NCI-H226 (cell line): ENCODE results near the gene TTC28.

Source experiments
- DNase-seq: peaks from one replicate; pipeline ENCODE4 v3.0.0-alpha.2; 2015

TTC28 gene

GRCh38 chr22:27935897-27936296 lies 743.7 kb downstream of the TTC28 start:
- DNase-seq: no peak

DNA sequence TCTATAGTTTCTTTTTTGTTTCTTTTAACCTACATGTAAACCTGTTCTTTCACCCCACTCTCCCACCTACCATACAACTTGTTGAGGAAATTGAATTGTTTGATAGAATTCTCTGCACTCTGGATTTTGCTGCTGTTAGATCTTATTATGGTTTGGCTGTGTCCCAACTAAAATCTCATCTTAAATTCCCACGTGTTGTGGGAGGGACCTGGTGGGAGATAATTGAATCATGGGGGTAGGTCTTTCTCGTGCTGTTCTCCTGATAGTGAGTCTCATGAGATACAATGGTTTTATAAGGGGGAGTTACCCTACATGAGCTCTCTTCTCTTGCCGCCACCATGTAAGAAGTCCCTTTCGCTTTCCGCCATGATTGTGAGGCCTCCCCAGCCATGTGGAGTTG lies 745.6 kb downstream of the TTC28 start:
- no peak for DNase-seq

DNA sequence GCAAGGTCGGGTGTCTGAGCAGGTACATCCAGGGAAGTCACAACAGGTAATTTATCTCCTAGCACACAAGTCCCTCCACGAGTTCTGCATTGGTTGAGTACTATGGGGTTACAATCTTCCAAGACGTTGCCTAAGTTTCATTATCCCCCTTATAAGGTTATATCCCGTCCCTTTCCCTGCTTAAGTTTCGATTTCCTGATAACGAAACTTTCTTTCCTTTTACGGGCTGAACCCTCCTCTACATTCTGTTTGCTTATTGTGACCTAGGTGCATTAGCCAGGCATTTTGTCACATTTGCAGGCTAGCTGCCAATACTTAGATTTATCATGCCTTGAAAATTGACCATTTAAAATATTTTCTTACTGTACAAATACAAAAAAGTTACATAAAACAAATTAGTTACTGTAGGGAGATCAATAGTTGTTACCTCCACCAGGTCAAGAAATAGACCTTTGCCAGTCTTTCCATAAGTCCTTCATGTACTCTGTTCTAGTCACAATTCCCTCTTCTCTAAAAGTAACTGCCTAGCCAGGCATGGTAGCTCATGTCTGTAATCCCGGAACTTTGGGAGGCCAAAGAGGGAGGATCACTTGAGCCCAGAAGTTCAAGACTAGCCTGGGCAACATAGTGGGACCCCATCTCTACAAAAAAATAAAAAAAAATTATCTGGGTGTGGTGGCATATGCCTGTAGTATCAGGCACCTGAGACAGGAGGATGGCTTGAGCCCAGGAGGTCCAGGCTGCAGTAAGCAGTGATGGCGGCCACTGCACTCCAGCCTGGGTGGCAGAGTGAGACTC lies 746.3 kb downstream of the TTC28 start:
- DNase-seq: no peak

DNA sequence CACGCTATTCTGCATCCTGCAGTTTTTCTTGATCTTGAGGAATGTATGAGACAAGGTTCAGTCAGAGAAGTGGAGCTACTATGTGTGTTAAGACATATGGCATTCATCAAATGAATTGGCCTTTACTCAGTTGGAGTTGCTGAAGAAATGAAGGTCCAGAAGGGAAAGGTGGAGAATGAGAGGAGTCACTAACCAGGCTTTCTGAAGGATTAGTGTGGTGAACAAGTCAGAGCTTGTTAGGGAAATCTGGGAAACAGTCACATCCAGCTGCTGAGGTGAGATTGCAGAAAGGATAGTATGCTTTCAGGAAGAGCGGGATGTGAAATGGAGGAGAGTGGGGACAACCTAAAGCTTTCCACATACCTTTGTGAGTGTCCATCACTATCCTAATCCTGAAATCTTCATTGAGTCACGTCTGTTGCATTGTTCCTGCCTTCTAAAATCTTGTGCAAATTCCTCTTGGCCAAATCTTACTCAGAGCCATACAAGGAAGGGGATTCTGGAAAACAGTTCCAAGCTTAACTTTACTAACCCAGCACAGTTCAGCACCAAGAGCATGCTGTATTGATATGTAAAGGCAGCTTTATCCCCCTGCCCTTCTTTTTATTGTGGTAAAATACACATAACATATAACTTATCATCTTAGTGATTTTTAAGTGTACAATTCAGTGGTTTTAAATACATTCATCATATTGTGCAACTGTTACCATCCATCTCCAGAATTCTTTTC lies 749.1 kb downstream of the TTC28 start:
- DNase-seq: no peak
